ENCODE data around the gene TMEM131L. TPM values are rescaled to one million over a fixed set of nuclear protein-coding genes. Genes with fewer than 3 reads are reported as not detected.

TMEM131L gene
- total and polyA plus RNA-seq, 7 donors, result 0.60 to 27.2 (median 12.1) TPM

DNA sequence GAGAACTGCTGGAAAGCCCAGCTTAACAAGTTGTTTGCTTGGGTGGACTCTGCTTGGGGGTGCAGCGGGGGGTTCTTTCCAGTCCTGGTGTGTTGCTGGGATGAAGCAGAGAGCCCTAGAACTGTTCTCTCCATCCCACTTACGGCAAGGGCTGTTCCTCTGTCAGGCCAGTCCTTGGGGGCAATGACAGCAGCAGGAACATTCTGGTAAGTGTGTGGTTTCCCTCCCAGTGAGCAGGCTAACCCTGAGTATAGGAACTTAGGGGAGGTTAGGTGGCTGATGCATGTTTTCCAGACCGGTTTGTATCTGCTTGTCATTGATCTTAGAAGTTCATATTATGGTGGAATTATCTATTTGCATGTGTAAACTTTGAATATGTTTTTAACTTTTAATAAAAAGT is 171.0 kb downstream of the TMEM131L start:
- Histone ChIP-seq H3K27ac (no peak overlapping the region), H3K9me3 (no peaks in the 10 kb centered on the region), H3K36me3 (peaks cover 0 to 47% (median 25%) of the 10 kb centered on the region in 4 donors), H3K27me3 (no peaks in the 10 kb centered on the region), H3K4me3 (no peak overlapping the region), H3K4me1 (no peaks in the 10 kb centered on the region)
- TF ChIP-seq, protein P1, sequence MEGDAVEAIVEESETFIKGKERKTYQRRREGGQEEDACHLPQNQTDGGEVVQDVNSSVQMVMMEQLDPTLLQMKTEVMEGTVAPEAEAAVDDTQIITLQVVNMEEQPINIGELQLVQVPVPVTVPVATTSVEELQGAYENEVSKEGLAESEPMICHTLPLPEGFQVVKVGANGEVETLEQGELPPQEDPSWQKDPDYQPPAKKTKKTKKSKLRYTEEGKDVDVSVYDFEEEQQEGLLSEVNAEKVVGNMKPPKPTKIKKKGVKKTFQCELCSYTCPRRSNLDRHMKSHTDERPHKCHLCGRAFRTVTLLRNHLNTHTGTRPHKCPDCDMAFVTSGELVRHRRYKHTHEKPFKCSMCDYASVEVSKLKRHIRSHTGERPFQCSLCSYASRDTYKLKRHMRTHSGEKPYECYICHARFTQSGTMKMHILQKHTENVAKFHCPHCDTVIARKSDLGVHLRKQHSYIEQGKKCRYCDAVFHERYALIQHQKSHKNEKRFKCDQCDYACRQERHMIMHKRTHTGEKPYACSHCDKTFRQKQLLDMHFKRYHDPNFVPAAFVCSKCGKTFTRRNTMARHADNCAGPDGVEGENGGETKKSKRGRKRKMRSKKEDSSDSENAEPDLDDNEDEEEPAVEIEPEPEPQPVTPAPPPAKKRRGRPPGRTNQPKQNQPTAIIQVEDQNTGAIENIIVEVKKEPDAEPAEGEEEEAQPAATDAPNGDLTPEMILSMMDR (IDR thresholded peaks at IDR 0.05), result no peak
- no peak for TF ChIP-seq POLR2AphosphoS5 (IDR thresholded peaks at IDR 0.05)
- intact Hi-C loops (cut with DNase I), result no loop called here
- DNase-seq, result no peak
- WGBS, 2 donors, result 79 to 96% methylated on average over 3 of the region's 3 CpGs

DNA sequence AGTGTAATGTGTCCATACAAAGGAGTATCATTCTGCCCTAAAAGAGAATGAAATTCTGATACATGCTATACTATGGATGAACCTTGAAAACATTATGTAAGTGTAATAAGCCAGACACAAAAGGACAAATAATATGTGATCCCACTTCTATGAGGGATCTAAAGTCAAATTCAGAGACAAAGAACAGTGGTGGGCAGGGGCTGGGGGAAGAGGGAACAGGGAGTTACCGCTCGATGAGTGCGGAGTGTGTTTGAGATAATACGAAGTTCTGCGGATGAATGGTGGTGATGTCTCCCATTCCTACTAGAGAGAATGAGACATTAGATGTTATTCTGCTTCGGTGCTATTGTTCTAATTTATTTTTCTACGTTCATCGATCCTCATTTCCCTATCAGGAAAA is 171.9 kb downstream of the TMEM131L start:
- Histone ChIP-seq H3K27ac (no peak overlapping the region), H3K27me3 (no peaks in the 10 kb centered on the region), H3K36me3 (peaks cover 0 to 39% (median 20%) of the 10 kb centered on the region in 4 donors), H3K4me1 (no peaks in the 10 kb centered on the region), H3K4me3 (no peak overlapping the region), H3K9me3 (no peaks in the 10 kb centered on the region)
- 88 to 95% methylated on average over 8 of the region's 8 CpGs for WGBS, 2 donors
- intact Hi-C loops (cut with DNase I), result no loop called here
- TF ChIP-seq POLR2A (IDR thresholded peaks at IDR 0.05) (no peak), POLR2AphosphoS5 (IDR thresholded peaks at IDR 0.05) (no peak), EP300 (IDR thresholded peaks at IDR 0.05) (no peak)
- TF ChIP-seq, protein P1 (IDR thresholded peaks at IDR 0.05), result no peak
- DNase-seq, result no peak

DNA sequence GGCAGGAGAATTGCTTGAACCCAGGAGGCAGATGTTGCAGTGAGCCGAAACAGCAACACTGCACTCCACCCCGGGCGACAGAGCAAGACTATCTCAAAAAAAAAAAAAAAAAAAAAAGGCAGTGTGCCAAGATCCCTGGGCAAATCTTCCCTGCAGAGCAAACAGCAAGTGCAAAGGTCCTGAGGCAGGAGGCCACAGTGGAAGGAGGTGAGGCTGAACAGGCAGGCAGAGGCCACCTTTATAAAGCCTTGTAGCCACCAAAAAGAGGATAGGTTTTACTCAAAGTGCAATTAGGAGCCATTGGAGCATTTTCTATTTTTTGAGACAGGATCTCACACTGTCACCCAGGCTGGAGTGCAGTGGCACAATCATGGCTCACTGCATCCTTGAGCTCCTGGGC is 172.8 kb downstream of the TMEM131L start:
- intact Hi-C loops (cut with DNase I), result no loop called here
- WGBS, 2 donors, result 78 to 96% methylated on average over 3 of the region's 3 CpGs
- no peak for DNase-seq
- H3K27me3 ChIP-seq, result no peaks in the 10 kb centered on the region
- H3K4me3 ChIP-seq, result no peak overlapping the region
- no peaks in the 10 kb centered on the region for H3K9me3 ChIP-seq
- H3K4me1 ChIP-seq, result no peaks in the 10 kb centered on the region
- H3K27ac ChIP-seq, result no peak overlapping the region
- H3K36me3 ChIP-seq, result peaks cover 0 to 32% (median 16%) of the 10 kb centered on the region in 4 donors
- TF ChIP-seq EP300 (IDR thresholded peaks at IDR 0.05) (no peak), POLR2AphosphoS5 (IDR thresholded peaks at IDR 0.05) (no peak), POLR2A (IDR thresholded peaks at IDR 0.05) (no peak)
- TF ChIP-seq, protein P1 (IDR thresholded peaks at IDR 0.05), result no peak

DNA sequence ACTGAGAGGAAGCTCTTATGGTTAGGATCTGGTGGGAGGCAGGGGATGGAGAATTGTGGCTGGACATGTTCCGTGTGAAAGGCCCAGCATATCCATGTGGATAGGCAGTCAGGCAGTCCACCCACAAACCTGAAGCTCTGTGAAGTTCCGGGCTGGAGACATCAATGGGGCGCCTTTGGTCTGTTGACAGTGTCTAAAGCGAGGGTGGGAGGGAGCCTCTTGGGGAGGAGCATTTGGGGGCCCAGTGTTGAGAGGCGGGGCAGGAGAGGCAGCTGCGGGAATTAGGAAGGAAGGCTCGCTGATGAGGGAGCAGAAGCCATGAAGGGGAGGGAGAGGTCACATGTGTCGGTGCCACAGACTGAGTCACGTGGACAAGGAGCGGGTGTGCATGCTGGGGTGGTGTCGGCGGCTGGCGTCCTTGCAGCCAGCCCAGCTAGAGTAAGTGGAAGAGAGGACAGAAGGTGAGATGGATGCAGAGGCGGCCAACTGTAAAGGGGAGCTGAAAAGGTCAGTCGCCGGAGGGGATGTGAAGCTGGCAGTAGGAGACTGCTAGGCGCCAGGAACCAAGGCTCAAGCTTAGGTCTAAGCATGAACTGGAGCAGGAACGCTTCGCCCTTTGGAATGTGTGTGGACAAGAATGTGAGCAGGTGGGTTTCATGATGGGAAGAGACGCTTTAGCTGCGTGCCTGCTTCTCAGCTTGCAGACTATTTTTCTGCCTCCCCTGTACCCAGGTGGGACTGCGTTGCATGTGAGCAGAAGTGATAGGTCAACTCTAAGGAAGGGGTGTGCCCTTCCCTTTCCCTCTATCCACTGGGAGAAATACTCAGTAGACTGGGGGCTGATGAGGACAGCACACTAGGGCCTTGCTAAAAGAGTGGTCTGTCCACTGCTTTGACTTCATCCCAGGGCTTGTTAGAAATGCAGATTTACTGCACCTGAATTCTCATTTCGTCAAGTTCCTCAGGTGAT is 174.0 kb downstream of the TMEM131L start:
- Histone ChIP-seq H3K9me3 (peaks cover 0 to under 1% (median 0%) of the 10 kb centered on the region in 4 donors), H3K36me3 (peaks cover 0 to 21% (median 8%) of the 10 kb centered on the region in 4 donors), H3K4me3 (no peak overlapping the region), H3K27me3 (no peaks in the 10 kb centered on the region), H3K27ac (no peak overlapping the region), H3K4me1 (no peaks in the 10 kb centered on the region)
- 85 to 92% methylated on average over 23 of the region's 23 CpGs for WGBS, 2 donors
- TF ChIP-seq, protein P1 (IDR thresholded peaks at IDR 0.05), result no peak
- TF ChIP-seq POLR2AphosphoS5 (IDR thresholded peaks at IDR 0.05) (no peak), EP300 (IDR thresholded peaks at IDR 0.05) (no peak), POLR2A (IDR thresholded peaks at IDR 0.05) (no peak)
- intact Hi-C loops (cut with DNase I), result loop anchor here (10.0 kb wide), 1 partner anchor 65 kb away; no protein-coding TSS in a partner anchor
- no peak for DNase-seq
